PC-3 (cell line): Measurements from ENCODE around the gene PLEKHA1. TPM values are rescaled to one million over a fixed set of nuclear protein-coding genes. Genes with fewer than 3 reads are reported as not detected.

Experiments used
- ATAC-seq: fragments of 200-7000 bp; cut with Tn5 transposase; 2 replicates; pipeline ENCODE4 v1.9.1; 2020; ENCODE audit warnings: mild to moderate bottlenecking, moderate library complexity
- BruUV-seq: library from RNA; stranded (reverse); fragments of 400-500 nt; replicated peaks from 2 replicates; lab custom pipeline; 2021; lab: Mats Ljungman, UMichigan
- CTCF ChIA-PET: fragments of 300-600 bp; sonication (Branson Sonifier 250); formaldehyde crosslinking; loops from one replicate; lab custom pipeline; 2022; ENCODE audit warnings: antibody characterized with exemption; lab: Charles Lee
- POLR2A ChIA-PET: fragments of 300-600 bp; sonication (Branson Sonifier 250); formaldehyde crosslinking; loops from one replicate; lab custom pipeline; 2022; ENCODE audit warnings: antibody characterized with exemption; ENCODE audit not compliant: unreplicated experiment; lab: Charles Lee
- DNase-seq: peaks from one replicate; pipeline ENCODE4 v3.0.0-alpha.2; 2015
- H2AFZ ChIP-seq: fragments of 300-600 bp; sonication (generic); 2 replicates; pipeline ENCODE4 v1.6.0; 2016; ENCODE audit warnings: antibody characterized with exemption, low read length
- H3F3A ChIP-seq: fragments of 300-600 bp; sonication (generic); one replicate; pipeline ENCODE4 v1.6.0; 2017; ENCODE audit warnings: antibody characterized with exemption, low read length, control low read depth, mild to moderate bottlenecking; ENCODE audit not compliant: unreplicated experiment
- H3K27ac ChIP-seq: fragments of 300-600 bp; sonication (generic); 2 replicates; pipeline ENCODE4 v1.5.1; 2016; ENCODE audit warnings: mild to moderate bottlenecking, low read length
- H3K27me3 ChIP-seq: fragments of 300-600 bp; sonication (generic); 2 replicates; pipeline ENCODE4 v1.6.1; 2016; ENCODE audit warnings: low read length, mixed read lengths
- H3K36me3 ChIP-seq: fragments of 300-600 bp; sonication (generic); 2 replicates; pipeline ENCODE4 v1.6.1; 2016; ENCODE audit warnings: low read depth, mixed run types, low read length, mixed read lengths
- H3K4me1 ChIP-seq: fragments of 300-600 bp; sonication (generic); 2 replicates; pipeline ENCODE4 v1.5.1; 2016; ENCODE audit warnings: low read length; ENCODE audit not compliant: insufficient read depth
- H3K4me2 ChIP-seq: fragments of 300-600 bp; sonication (generic); 2 replicates; pipeline ENCODE4 v1.6.0; 2016; ENCODE audit warnings: low read length
- H3K4me3 ChIP-seq: fragments of 300-600 bp; sonication (generic); 2 replicates; pipeline ENCODE4 v1.5.1; 2016; ENCODE audit warnings: mild to moderate bottlenecking, low read length, mixed read lengths
- H3K79me2 ChIP-seq: fragments of 300-600 bp; sonication (generic); 2 replicates; pipeline ENCODE4 v1.6.1; 2017; ENCODE audit warnings: low read length, mixed read lengths
- H3K9ac ChIP-seq: fragments of 300-600 bp; sonication (generic); 2 replicates; pipeline ENCODE4 v1.6.0; 2016; ENCODE audit warnings: mild to moderate bottlenecking, low read length
- H3K9me2 ChIP-seq: fragments of 300-600 bp; sonication (generic); replicated peaks from 2 replicates; pipeline ENCODE4 v1.6.1; 2016; ENCODE audit warnings: mixed run types, low read length, mixed read lengths
- H3K9me3 ChIP-seq: fragments of 300-600 bp; sonication (generic); 2 replicates; pipeline ENCODE4 v1.6.1; 2016; ENCODE audit warnings: low read length, mixed read lengths
- H4K20me1 ChIP-seq: fragments of 300-600 bp; sonication (generic); 2 replicates; pipeline ENCODE4 v1.6.1; 2016; ENCODE audit warnings: low read length, mixed read lengths
- EZH2 ChIP-seq: fragments of 300-600 bp; sonication (generic); IDR thresholded peaks from one replicate; pipeline ENCODE4 v1.6.1; 2017; ENCODE audit warnings: antibody characterized with exemption, mild to moderate bottlenecking, low read length; ENCODE audit not compliant: unreplicated experiment
- EZH2phosphoT487 ChIP-seq: fragments of 300-600 bp; sonication (generic); IDR thresholded peaks from 2 replicates; pipeline ENCODE4 v1.6.1; 2018; ENCODE audit warnings: mild to moderate bottlenecking, antibody characterized with exemption, low read length, borderline replicate concordance
- intact Hi-C: fragments of 100-400 bp; cut with micrococcal nuclease; formaldehyde crosslinking; loops from 2 replicates; pipeline ENCODE4 v1.9.0; 2023
- total RNA-seq: library from RNA; depleted of rRNA; stranded (reverse); fragments of >200 nt; gene quantifications from 2 replicates; pipeline ENCODE4 v1.2.3, GENCODE V29; 2014
- TF ChIP-seq, protein P1 (sequence below): fragments of 300-600 bp; sonication (generic); conservative IDR thresholded peaks from 2 replicates; pipeline ENCODE4 v1.5.1; 2017; ENCODE audit warnings: antibody characterized with exemption, low read depth, mild to moderate bottlenecking, low read length

PLEKHA1 gene
- total RNA-seq, 1 experiment from 2014 or later = 5.2 TPM

DNA sequence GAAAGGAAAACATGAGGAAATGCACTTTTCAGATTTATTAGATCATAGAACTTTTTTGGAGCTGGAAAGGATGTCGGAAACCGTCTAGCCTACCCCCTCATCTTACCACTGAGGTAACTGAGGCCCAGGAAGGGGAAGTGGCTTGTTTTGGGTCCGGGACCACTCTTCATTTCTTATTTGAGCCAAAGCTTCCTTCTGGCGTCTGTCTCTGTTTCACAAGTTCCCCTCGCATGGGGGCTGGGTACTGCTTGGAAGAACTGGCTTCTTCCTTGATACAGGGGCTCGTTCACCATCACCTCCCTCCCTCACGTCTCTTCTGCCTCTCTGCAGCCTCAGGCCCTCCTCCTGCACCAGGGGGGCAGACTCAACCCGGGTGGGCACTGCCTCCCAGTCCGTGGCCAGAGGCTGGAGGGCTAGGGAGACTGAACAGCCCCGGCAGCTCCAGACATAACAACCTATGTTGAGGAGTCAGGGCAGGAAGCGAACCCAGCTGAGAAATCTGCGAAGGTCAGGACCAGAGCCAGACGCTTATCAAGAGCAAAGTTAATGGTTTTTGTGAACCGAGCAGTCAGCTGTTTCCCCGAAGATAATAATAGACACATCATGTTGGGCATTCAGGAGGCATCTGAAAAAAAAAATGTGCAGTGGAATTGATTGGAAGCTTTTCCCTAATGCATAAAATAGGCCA, 99.8 kb downstream of the PLEKHA1 start:
- intact Hi-C loops = no loop called here
- no peak for ATAC-seq
- CTCF ChIA-PET = no interaction called here

DNA sequence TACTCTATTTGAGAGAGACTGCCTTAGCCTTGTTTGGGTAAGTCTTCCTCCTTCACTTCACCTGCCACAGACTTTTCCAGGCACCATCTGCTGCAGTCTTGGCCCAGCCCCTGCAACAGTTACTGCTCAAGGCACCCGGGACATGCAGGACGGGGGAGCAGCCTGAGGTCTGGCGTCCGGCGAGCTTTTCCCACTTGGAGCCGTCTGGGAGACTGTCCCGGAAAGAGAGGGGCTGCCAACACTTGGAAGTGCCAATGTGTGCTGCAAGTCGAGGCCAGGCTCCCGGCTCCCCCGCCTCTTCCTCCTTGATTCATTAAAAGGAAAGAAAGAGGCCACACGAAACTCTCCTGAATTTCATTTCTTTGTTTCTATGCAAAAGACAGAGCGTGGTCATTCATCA, 100.6 kb downstream of the PLEKHA1 start:
- Histone ChIP-seq H3K79me2 (no peaks in the 10 kb centered on the region), H3K9me3 (no peaks in the 10 kb centered on the region), H3K9me2 (no peaks in the 10 kb centered on the region), H3K4me3 (no peak overlapping the region), H3K27me3 (no peaks in the 10 kb centered on the region), H3K4me2 (no peak overlapping the region), H3K27ac (no peak overlapping the region), H3F3A (no peaks in the 10 kb centered on the region), H3K9ac (no peak overlapping the region), H3K36me3 (no peaks in the 10 kb centered on the region), H3K4me1 (peaks cover 7% of the 10 kb centered on the region), H2AFZ (no peak overlapping the region), H4K20me1 (no peaks in the 10 kb centered on the region)
- intact Hi-C loops = no loop called here
- ChIA-PET POLR2A (no interaction called here), CTCF (no interaction called here)
- no TSS peak for BruUV-seq
- TF ChIP-seq EZH2phosphoT487 = no peak
- TF ChIP-seq, protein P1, sequence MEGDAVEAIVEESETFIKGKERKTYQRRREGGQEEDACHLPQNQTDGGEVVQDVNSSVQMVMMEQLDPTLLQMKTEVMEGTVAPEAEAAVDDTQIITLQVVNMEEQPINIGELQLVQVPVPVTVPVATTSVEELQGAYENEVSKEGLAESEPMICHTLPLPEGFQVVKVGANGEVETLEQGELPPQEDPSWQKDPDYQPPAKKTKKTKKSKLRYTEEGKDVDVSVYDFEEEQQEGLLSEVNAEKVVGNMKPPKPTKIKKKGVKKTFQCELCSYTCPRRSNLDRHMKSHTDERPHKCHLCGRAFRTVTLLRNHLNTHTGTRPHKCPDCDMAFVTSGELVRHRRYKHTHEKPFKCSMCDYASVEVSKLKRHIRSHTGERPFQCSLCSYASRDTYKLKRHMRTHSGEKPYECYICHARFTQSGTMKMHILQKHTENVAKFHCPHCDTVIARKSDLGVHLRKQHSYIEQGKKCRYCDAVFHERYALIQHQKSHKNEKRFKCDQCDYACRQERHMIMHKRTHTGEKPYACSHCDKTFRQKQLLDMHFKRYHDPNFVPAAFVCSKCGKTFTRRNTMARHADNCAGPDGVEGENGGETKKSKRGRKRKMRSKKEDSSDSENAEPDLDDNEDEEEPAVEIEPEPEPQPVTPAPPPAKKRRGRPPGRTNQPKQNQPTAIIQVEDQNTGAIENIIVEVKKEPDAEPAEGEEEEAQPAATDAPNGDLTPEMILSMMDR = no peak
- DNase-seq = no peak
- ATAC-seq = no peak

More for the DNA sequence above, 99.8 kb downstream of the PLEKHA1 start:
- no peaks in the 10 kb centered on the region for H3K36me3 ChIP-seq
- POLR2A ChIA-PET = no interaction called here
- no peaks in the 10 kb centered on the region for H3K9me3 ChIP-seq
- H3K9me2 ChIP-seq = no peaks in the 10 kb centered on the region
- H3K4me3 ChIP-seq = no peak overlapping the region
- no peak for TF ChIP-seq EZH2
- TF ChIP-seq, protein P1 = no peak
- TF ChIP-seq EZH2phosphoT487 = no peak
- no peak overlapping the region for H3K4me2 ChIP-seq
- no peaks in the 10 kb centered on the region for H3K27me3 ChIP-seq
- no peaks in the 10 kb centered on the region for H3F3A ChIP-seq
- H3K4me1 ChIP-seq = peaks cover 14% of the 10 kb centered on the region
- no peaks in the 10 kb centered on the region for H3K79me2 ChIP-seq
- no TSS peak for BruUV-seq
- DNase-seq = no peak
- no peak overlapping the region for H2AFZ ChIP-seq
- no peak overlapping the region for H3K9ac ChIP-seq
- H4K20me1 ChIP-seq = no peaks in the 10 kb centered on the region
- H3K27ac ChIP-seq = no peak overlapping the region

DNA sequence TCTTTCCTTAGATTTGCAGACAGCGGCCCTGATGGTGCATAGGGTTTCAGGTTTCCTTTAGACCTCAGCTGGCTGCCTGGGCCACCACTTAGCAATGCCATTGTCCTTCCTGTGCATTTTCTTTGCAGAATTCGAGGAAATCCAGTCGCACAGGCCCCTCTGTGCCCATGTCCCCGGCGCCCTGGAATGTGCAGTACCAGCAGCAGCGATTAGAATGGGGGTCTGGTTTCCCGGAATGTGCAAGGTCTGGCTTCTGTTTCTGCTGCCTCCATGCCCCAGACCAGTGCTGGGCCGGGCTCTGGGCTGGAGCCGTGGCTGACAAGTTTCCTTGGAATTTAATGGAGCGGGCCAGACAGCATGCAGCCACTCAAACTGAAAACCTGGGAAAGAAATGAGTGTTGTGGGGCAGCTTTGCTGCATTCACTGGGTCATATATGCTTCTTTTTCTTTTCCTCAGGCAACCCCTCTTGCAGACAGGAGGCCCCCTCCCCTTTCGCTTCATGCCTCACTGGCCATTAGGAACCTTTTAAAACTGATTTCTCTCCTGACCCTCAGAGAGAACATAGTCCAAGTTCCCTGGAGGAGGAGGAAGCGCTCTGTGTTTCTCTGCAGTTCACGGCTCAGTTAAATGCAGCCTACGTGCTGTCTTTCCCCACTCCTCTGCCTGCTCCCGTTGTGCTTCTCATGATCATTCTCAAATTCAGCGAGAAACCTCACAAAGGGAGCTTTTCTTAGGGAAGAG, 101.3 kb downstream of the PLEKHA1 start:
- H3K4me1 ChIP-seq = peaks cover 7% of the 10 kb centered on the region
- TF ChIP-seq EZH2phosphoT487 (no peak), EZH2 (no peak)
- TF ChIP-seq, protein P1 = no peak
- no peaks in the 10 kb centered on the region for H3K79me2 ChIP-seq
- no TSS peak for BruUV-seq
- H3K9me2 ChIP-seq = no peaks in the 10 kb centered on the region
- no peaks in the 10 kb centered on the region for H3K36me3 ChIP-seq
- H3K9me3 ChIP-seq = no peaks in the 10 kb centered on the region
- no peaks in the 10 kb centered on the region for H3F3A ChIP-seq
- no peak overlapping the region for H3K9ac ChIP-seq
- ATAC-seq = no peak
- no peaks in the 10 kb centered on the region for H3K27me3 ChIP-seq
- DNase-seq = no peak
- POLR2A ChIA-PET = interaction anchor here (0.6 kb wide), 1 partner anchor 212 kb away, joined by 4 read pairs; no protein-coding TSS in a partner anchor
- intact Hi-C loops = no loop called here
- CTCF ChIA-PET = no interaction called here
- H4K20me1 ChIP-seq = no peaks in the 10 kb centered on the region
- no peak overlapping the region for H2AFZ ChIP-seq
- no peak overlapping the region for H3K27ac ChIP-seq
- H3K4me3 ChIP-seq = no peak overlapping the region
- no peak overlapping the region for H3K4me2 ChIP-seq
